NCI-H2227 treated with DMSO at 0.1 percent for 48 hours (cell line): ENCODE measurements around the gene ERP44.

Source experiments
- DNase-seq: peaks from one replicate; lab custom pipeline; 2025; lab: John Stamatoyannopoulos, UW

The ERP44 gene

DNA sequence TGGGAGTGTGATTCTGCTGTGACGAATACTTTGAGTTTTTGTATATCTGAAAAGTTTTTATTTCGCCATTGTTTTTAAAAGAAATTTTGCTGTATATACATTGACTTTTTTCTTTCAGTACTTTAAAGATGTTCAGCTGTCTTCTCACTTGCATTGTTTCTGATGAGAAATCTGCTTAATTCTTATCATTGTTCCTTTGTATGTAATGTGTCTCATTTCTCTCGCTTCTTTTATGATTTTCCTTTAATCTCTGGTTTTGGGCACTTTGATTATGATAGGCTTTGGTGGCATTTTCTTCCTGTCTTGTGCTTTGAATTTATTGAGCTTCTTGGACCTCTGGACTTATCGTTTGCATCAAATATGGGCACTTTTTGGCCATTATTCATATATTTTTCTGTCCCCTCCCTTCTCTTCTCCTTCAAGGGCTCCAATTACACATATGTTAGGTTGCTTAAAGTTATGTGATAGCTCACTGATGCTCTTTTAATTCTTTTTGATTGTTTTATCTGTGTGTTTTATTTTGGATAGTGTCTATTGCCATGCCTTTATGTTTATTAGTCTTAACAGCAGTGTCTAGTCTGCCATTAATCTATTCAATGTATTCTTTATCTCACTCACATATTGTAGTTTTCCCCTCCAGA is 161.7 kb downstream of the ERP44 start:
- DNase-seq: no peak

DNA sequence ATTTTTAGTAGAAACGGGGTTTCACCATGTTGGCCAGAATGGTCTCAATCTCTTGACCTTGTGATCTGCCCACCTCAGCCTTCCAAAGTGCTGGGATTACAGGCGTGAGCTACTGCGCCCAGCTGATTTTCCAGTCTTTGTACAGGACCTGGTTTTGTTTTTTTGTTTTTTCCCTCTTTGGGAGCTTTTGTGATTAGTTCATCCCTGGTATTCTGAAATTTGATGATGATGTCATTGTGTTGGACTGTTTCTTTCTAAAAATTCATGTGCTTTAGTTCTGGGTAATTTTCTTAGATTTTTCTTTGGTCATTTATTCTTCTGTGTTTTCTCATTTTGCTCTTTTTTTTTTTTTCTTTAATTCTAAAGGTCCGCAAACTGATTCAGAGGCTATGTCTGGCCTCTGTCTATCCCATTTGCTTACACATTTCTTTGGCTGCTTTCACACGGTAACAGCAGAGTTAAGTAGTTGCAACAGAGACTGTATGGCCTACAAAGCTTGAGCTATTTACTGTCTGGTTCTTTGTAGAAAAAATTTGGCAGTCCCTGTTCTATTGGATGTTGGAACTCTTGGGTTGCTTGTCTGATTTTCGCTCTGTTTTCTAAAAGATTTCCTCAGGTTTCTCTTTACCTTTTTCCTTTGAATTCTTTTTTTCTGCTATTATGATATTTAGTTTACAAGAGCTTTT is 167.5 kb downstream of the ERP44 start:
- DNase-seq: no peak

- no peak for DNase-seq
Observed at GRCh38 chr9:99929652-99930051, 169.1 kb downstream of the ERP44 start.
